Esophagus (tissue), 2 donors: ENCODE results near the gene SMPD4. TPM values are rescaled to one million over a fixed set of nuclear protein-coding genes. Genes with fewer than 3 reads are reported as not detected.
A peak's percentile ranks its signal among the peaks of the same experiment; 100 is the strongest.
"Not testable (repeated sequence)": the region's sequence is repeated elsewhere in the genome, so short reads cannot be mapped to it uniquely, and the experiment has no call there.

Experiments
- H3K27ac ChIP-seq, 2 donors: one replicate each; pipeline ENCODE4 v1.5.1; 2013; ENCODE audit warnings: low read depth in 2 of 2, mild to moderate bottlenecking in 2 of 2, inconsistent platforms in 1 of 2, low read length in 1 of 2, moderate library complexity in 1 of 2
- H3K27me3 ChIP-seq, 2 donors: one replicate each; pipeline ENCODE4 v1.6.1; 2013; ENCODE audit warnings: low read length in 2 of 2, control low read depth in 1 of 2, mild to moderate bottlenecking in 1 of 2; ENCODE audit not compliant: insufficient read depth in 2 of 2, control insufficient read depth in 1 of 2
- H3K36me3 ChIP-seq, 2 donors: one replicate each; pipeline ENCODE4 v1.6.1; 2013; ENCODE audit warnings: low read length in 1 of 2; ENCODE audit not compliant: control insufficient read depth in 2 of 2, insufficient read depth in 2 of 2
- H3K4me1 ChIP-seq, 2 donors: one replicate each; pipeline ENCODE4 v1.6.1; 2013; ENCODE audit warnings: low read length in 1 of 2; ENCODE audit not compliant: control insufficient read depth in 2 of 2, insufficient read depth in 2 of 2
- H3K4me3 ChIP-seq, 2 donors: one replicate each; pipeline ENCODE4 v1.5.1; 2013; ENCODE audit warnings: low read length in 2 of 2, mild to moderate bottlenecking in 2 of 2, low read depth in 1 of 2, moderate library complexity in 1 of 2
- H3K9me3 ChIP-seq, 2 donors: one replicate each; pipeline ENCODE4 v1.6.1; 2013; ENCODE audit warnings: mild to moderate bottlenecking in 2 of 2, low read depth in 1 of 2, low read length in 1 of 2, moderate library complexity in 1 of 2; ENCODE audit not compliant: control insufficient read depth in 2 of 2, insufficient read depth in 1 of 2
- WGBS, 2 donors: extraction: QIAGEN DNeasy Blood & Tissue Kit; methylation state at CpG; one replicate each; pipeline ENCODE4 v1.1.7; 2013; 5-methylcytosine and 5-hydroxymethylcytosine counted together
- polyA plus RNA-seq, 2 donors: library from polyadenylated mRNA; stranded (reverse); fragments of 200-250 nt; gene quantifications; one replicate each; pipeline ENCODE4 v1.2.3, GENCODE V29; 2013
- donor health status: healthy with polysubstance abuse.
- donor health status: Bipolar disorder and iron deficiency.

SMPD4 gene
- polyA plus RNA-seq, 2 donors: 29.7 to 32.2 TPM

DNA sequence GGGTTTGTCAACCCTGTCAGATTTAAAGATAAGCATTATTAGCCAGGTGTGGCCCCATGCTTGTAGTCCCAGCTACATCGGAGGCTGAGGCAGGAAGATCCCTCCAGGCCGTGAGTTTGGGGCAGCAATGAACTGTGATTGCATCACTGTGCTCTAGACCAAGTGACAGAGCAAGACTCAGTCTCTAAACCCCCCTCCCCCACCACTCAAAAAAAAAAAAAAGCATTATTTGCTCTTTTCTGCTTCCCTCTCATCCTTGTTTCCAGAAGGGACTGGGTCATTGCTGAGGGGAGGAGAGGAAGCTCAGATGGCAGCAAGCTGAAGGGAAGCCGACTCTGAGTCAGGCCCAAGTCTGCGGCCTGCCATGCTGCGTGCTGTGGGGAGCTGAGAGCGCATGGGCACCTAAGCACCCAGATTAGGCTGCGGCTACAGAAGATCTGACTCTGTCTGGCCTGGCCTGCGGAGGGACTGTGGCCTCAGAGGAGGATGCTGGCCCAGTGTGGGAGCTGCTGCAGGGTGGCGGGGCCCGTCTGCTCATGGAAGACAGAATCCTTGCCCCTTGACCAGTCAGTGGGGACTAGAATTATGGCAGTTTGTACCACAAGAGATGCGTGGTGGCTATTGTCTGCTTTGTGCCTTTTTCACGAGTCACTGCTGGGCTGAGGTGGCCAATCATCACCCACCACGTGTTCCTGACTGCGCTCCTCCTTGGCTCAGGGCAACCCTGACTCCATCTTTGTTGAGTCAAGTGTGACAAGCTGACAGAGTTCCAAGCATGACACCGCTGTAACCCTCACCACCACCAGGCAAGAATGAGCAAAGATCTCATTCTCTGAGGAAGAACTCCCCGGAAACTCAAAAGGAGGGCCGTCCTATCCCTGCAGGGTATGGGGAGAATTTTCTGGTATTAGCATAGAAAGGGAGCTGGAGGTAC, 6.7 kb upstream of the SMPD4 start:
- not testable (repeated sequence) for H3K4me1 ChIP-seq, H3K9me3 ChIP-seq, H3K27me3 ChIP-seq, H3K27ac ChIP-seq, H3K4me3 ChIP-seq
- 90 to 91% methylated on average over 17 of the region's 17 CpGs for WGBS, 2 donors
- peaks cover 0 to 10% of the 10 kb centered on the region in 2 donors for H3K36me3 ChIP-seq

DNA sequence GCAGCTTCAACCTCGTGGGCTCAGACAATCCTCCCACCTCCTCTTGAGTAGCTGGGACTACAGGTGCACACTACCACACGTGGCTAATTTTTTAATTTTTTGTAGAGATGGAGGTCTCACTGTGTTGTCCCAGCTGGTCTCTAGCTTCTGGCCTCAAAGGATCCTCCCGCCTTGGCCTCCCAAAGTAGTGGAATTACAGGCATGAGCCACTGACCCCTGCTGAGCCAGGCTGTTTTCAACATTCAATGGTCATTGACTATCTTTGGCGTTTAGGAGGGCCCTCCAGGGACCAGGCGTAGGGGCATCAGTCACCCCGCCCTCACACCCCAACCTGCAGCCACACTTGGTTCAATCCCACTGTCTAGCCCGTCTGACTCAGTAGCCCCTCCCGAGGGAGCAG, 5.9 kb upstream of the SMPD4 start:
- H3K9me3 ChIP-seq: no peaks in the 10 kb centered on the region
- WGBS, 2 donors: 74 to 89% methylated on average over 6 to 8 of the region's 8 CpGs
- peaks cover 0 to 10% of the 10 kb centered on the region in 2 donors for H3K36me3 ChIP-seq
- no peaks in the 10 kb centered on the region for H3K27me3 ChIP-seq
- H3K27ac ChIP-seq: no peak overlapping the region
- H3K4me1 ChIP-seq: no peaks in the 10 kb centered on the region
- no peak overlapping the region for H3K4me3 ChIP-seq

DNA sequence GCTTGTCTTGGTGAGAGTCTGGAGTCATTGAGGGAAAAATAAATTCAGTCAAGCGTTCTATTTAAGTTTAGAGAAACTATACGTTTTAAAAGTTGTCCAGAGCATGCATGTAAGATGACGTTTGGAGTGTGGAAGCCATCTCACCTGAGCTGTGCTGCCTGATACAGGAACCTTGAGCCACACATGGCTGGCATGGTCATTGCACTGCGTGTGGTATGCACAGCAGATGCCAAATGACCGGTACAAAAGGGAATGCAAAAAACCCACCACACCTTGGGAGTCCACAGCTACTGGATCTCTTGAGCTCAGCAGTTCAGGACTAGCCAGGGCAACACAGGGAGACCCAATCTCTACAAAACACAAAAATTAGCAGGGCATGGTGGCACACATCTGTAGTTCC, 5.0 kb upstream of the SMPD4 start:
- Histone ChIP-seq H3K9me3 (no peaks in the 10 kb centered on the region), H3K4me1 (no peaks in the 10 kb centered on the region), H3K27ac (no peak overlapping the region), H3K4me3 (no peak overlapping the region), H3K36me3 (peaks cover 0 to 8% of the 10 kb centered on the region in 2 donors), H3K27me3 (no peaks in the 10 kb centered on the region)
- WGBS, 2 donors: 84 to 86% methylated on average over 5 of the region's 5 CpGs

DNA sequence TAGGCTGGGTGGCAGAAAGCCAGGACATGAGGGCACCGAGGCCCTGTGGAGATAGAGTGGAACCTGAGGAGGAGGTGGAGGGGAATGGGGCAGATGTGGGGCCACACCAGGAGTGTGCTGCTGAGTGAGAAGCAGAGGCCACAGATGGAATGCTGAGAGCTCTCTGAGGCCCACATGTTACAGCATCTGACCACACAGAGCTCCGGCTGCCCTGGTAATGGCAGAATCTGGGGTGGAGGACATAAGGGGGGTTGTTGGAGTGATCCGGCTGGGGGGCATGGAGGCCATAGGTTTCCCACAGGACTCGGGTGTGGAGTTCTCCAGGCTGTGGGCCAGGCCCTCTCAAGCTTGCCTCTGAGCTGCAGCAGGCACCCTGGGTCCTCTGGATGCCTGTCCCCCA, 4.5 kb upstream of the SMPD4 start:
- H3K4me3 ChIP-seq: no peak overlapping the region
- H3K36me3 ChIP-seq: peaks cover 0 to 5% of the 10 kb centered on the region in 2 donors
- WGBS, 2 donors: 78 to 85% methylated on average over 4 of the region's 4 CpGs
- H3K9me3 ChIP-seq: no peaks in the 10 kb centered on the region
- H3K27ac ChIP-seq: no peak overlapping the region
- H3K27me3 ChIP-seq: no peaks in the 10 kb centered on the region
- H3K4me1 ChIP-seq: no peaks in the 10 kb centered on the region

DNA sequence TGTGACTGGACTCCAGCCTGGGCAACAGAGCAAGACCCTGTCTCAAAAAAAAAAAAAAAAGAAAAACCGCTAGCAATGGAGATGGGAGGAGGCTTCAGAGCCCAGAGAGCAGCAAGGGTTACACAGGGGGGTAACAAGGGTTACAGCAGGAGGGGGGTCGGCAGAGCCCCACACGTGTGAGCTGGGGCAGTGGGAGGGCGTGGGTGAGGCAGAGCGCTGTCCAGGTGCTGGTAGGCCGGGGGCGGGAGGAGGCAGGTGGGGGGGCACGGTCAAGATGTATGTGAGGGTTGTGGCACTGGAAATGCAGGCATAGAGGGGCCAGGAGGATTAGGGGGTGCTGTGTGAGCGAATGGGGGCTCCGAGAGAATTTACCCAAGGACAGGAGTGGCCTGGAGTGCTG, 4.0 kb upstream of the SMPD4 start:
- peaks cover 0 to 5% of the 10 kb centered on the region in 2 donors for H3K36me3 ChIP-seq
- 89 to 98% methylated on average over 3 to 10 of the region's 10 CpGs for WGBS, 2 donors
- no peaks in the 10 kb centered on the region for H3K27me3 ChIP-seq

DNA sequence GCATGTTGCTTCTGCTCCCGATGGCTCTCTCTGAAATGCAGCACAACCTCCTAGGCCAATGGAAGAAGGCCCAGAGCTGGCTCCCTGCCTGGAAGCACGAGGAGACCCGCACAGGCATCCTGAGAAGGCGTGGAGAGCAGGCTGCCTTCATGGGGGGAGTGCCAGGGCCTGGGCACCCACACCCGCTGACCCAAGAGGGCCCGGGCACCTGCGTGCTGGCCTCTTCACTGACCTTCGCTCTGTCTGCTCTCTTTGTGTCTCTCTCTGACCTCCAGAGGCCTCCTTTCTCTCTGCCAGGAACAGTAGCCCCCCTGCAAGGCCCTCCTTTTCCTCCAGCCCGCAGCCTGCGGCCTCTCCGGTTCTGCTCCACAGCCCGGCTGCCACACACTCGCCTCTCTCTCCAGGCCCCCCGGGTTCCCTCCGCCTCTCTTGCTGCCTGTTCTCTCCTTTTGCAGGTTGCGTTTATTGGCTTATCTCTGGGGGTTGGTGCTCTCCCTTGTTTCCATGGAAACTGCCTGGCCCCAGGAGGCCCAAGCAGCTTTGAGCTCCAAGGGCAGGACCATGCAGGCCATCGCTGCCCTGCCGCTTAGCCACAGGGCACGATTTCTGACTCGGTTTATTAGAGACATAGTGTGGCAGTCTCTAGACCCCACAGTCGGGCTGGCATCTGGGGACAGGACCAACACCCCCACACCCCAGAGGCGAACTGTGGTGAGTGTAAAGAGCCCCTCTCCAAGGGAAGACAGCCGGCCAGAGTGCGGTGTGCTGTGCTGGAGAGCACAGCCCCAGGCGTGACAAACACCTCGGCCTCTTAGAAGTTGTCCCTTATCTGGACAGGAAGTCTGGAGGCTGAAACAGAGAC, 2.3 kb upstream of the SMPD4 start:
- WGBS, 2 donors: 65 to 72% methylated on average over 24 to 26 of the region's 26 CpGs
- Histone ChIP-seq H3K4me3 (no peak overlapping the region), H3K4me1 (peaks cover 0 to 2% of the 10 kb centered on the region in 2 donors), H3K27me3 (no peaks in the 10 kb centered on the region), H3K9me3 (no peaks in the 10 kb centered on the region), H3K36me3 (no peaks in the 10 kb centered on the region), H3K27ac (no peak overlapping the region)

More for the DNA sequence above, 4.0 kb upstream of the SMPD4 start:
- H3K27ac ChIP-seq: no peak overlapping the region
- no peaks in the 10 kb centered on the region for H3K4me1 ChIP-seq
- no peaks in the 10 kb centered on the region for H3K9me3 ChIP-seq
- H3K4me3 ChIP-seq: no peak overlapping the region

DNA sequence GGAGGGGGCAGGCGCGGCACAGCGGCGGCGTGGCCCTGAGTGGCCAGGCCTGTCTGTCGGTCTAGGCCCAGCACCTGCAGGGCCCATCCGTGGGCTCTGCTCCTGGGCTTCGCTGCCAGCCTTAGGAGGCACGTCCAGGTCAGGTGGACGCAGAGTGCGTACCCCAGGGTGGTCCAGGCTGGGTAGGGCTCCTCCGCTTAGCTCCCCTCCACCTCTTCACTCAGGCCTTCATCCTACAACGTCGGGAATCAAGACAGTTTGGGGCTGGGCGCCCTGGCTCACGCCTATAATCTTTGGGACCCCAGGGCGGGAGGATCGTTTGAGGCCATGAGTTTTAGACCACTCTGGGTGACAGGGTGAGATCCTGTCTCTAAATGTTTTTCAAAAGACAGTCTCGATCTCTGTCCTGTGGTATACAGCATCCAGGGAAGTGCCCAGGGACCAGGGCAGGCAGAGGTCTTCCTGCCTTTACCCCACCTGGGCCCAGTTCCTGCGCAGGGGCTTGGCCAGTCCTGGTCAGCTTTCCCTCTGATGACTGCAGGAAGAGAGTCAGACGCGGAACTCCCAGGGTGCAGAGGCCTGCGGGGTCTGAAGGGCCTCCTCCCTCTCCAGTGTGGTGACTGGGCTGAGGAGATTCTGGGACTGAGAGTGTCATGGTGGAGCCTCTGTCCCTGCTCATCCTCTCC, 1.6 kb upstream of the SMPD4 start:
- Histone ChIP-seq H3K27ac (peak overlapping the region in 1 of 2 donors; percentile 48), H3K4me3 (peak overlapping the region; percentile 47 to 84)
- H3K27me3 ChIP-seq, H3K36me3 ChIP-seq, H3K4me1 ChIP-seq, H3K9me3 ChIP-seq: not testable (repeated sequence)
- 16 to 17% methylated on average over 21 to 23 of the region's 23 CpGs for WGBS, 2 donors

DNA sequence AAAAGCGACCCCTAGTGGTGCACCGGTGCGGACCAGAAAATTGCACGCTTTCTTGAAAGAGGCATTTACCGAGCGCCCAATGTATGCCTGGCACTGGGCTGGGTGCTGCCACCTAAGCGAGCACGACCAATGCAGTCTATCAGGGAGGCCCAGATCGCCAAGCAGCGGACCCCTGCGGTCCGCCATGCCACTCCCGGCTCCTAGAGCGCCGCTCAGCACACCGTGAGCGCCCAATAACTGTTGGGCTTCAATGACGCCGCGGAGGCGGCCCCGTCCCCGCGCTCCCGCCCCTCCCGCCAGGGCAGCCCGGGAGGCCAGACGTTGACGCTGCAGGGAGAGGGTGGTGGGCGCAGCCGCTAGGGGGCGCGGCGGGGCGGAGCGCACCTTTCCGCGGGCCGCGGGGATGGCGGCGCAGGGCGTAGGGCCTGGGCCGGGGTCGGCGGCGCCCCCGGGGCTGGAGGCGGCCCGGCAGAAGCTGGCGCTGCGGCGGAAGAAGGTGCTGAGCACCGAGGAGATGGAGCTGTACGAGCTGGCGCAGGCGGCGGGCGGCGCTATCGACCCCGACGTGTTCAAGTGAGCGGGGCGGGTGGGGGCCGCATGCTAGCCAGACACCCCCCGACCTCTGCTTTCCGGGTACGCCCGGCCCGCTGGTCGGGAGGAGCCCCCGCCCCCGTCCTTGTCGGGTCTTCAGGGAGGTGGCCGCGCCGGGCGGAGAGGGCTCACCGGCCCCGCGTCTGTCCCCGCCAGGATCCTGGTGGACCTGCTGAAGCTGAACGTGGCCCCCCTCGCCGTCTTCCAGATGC, 679 bp upstream of the SMPD4 start, which contains the start of gene MZT2B:
MZT2B (plus strand) TSS at position 383 of the 803 bp plus-strand sequence; CDS start at position 404, 21 bp downstream.
- not testable (repeated sequence) for H3K9me3 ChIP-seq, H3K4me1 ChIP-seq, H3K27me3 ChIP-seq, H3K36me3 ChIP-seq
- WGBS, 2 donors: 0 to 1% methylated on average over 65 to 83 of the region's 86 CpGs
- Histone ChIP-seq H3K27ac (peak within 1 kb of the TSS; percentile 88 to 93), H3K4me3 (peak within 1 kb of the TSS; percentile 82 to 84)
